Ovary (tissue), 9 donors: ENCODE results near the gene ETS1. TPM values are rescaled to one million over a fixed set of nuclear protein-coding genes. Genes with fewer than 3 reads are reported as not detected.

Experiments
- DNase-seq, 5 donors: peaks; one replicate each; pipeline ENCODE4 v3.0.0-alpha.2; 2019 to 2020
- H3K27ac ChIP-seq, 2 donors: fragments of 200-600 bp; one replicate each; pipeline versions ENCODE4 v1.5.1 to v1.8.0; 2019 to 2022
- H3K27me3 ChIP-seq: fragments of 200-600 bp; one replicate; pipeline ENCODE4 v1.8.0; 2022
- H3K36me3 ChIP-seq: fragments of 200-600 bp; sonication (generic); one replicate; pipeline ENCODE4 v1.5.1; 2019
- H3K4me1 ChIP-seq: one replicate; pipeline ENCODE4 v1.8.1; 2013; ENCODE audit warnings: mild to moderate bottlenecking, moderate library complexity; ENCODE audit not compliant: insufficient read depth
- H3K4me3 ChIP-seq: fragments of 200-600 bp; sonication (generic); one replicate; pipeline ENCODE4 v1.5.1; 2017
- H3K9me3 ChIP-seq, 2 donors: fragments of 200-600 bp in 1 of 2; sonication (generic) in 1 of 2; one replicate each; pipeline versions ENCODE4 v1.5.1 to v1.8.1; 2013 to 2019; ENCODE audit warnings: mild to moderate bottlenecking in 1 of 2, moderate library complexity in 1 of 2
- EP300 ChIP-seq: sonication (generic); formaldehyde crosslinking; IDR thresholded peaks from one replicate; pipeline ENCODE4 v1.6.1; 2017; ENCODE audit warnings: antibody characterized with exemption
- POLR2A ChIP-seq: fragments of 450-650 bp; IDR thresholded peaks from one replicate; pipeline ENCODE4 v1.6.1; 2017; ENCODE audit warnings: antibody characterized with exemption, mild to moderate bottlenecking, moderate library complexity
- WGBS, 3 donors: extraction: QIAGEN DNeasy Blood & Tissue Kit in 1 of 3; methylation state at CpG; one replicate each; pipeline versions ENCODE4 v1.1.5 to v1.1.7; 2013 to 2017; 5-methylcytosine and 5-hydroxymethylcytosine counted together
- intact Hi-C, 4 donors: fragments of 100-400 bp; cut with DNase I; formaldehyde crosslinking; loops; one replicate each; pipeline versions ENCODE4 v1.11.0 to v1.15.1; 2022 to 2023
- polyA plus RNA-seq, 2 donors: library from polyadenylated mRNA; stranded (reverse); fragments of 200-250 nt in 1 of 2; fragments of 350-450 nt in 1 of 2; fragmentation: Illumina TruSeq in 1 of 2; extraction: RNeasy Lipid Tissue Mini Kit (QIAGEN cat#74804) in 1 of 2; gene quantifications; one replicate each; pipeline ENCODE4 v1.2.3, GENCODE V29; 2013 to 2014
- total RNA-seq, 7 donors: library from RNA; depleted of rRNA in 2 of 7; stranded (reverse); fragments of >200 nt in 2 of 7; fragmentation: NEBNext Ultra II Directional in 3 of 7; extraction: Animal tissue kit (Norgen Biotek cat#: 25700) in 3 of 7; gene quantifications; one replicate each; pipeline versions ENCODE4 v1.1.0 to v1.2.4, GENCODE V29; 2016 to 2023
- TF ChIP-seq, protein P1 (sequence below), 3 donors: fragments of 450-650 bp in 2 of 3; fragments of 200-600 bp in 1 of 3; IDR thresholded peaks; one replicate each; pipeline versions ENCODE4 v1.5.1 to v1.8.0; 2016 to 2022; ENCODE audit warnings: antibody characterized with exemption in 3 of 3, mild to moderate bottlenecking in 1 of 3
- donor health status: DM: no; HTN: no; CAD: no; lungs with moderate emphysema.
- donor health status: DM: no; HTN: no; CAD: no.
- donor health status: Bipolar disorder and iron deficiency.
- donor health status: DM: yes; HTN: yes; CAD: no.
- donor health status: DM: no; HTN: no; CAD: no.
- donor health status: DM: yes; HTN: yes; CAD: no.

ETS1 gene
- total and polyA plus RNA-seq, 9 donors = 24.4 to 68.0 (median 40.4) TPM

DNA sequence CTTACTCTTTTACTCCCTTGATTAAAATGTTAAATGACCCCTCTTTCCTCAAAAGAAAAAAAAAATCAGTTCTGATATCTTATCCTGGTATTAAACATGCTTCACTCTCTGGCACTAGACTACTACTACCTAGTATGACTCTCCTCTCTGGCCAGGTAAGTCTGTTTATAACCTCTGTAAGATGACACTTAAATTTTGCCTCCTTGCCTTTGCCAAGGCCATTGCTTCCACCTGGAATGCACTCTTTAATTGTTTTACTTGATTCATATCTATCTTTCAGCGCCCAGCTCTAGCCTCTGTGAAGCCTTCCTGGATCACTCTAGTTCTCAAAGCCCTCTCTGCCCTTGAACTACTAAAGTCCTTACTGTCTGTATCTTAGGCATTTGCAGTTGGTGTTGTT, 170.4 kb downstream of the ETS1 start:
- H3K36me3 ChIP-seq = no peaks in the 10 kb centered on the region
- WGBS, 3 donors = 40 to 74% (median 47%) methylated on average over 1 of the region's 1 CpG
- H3K4me1 ChIP-seq = peaks cover 2% of the 10 kb centered on the region
- intact Hi-C loops = no loop called here
- TF ChIP-seq EP300 (no peak), POLR2A (no peak)
- TF ChIP-seq, protein P1, sequence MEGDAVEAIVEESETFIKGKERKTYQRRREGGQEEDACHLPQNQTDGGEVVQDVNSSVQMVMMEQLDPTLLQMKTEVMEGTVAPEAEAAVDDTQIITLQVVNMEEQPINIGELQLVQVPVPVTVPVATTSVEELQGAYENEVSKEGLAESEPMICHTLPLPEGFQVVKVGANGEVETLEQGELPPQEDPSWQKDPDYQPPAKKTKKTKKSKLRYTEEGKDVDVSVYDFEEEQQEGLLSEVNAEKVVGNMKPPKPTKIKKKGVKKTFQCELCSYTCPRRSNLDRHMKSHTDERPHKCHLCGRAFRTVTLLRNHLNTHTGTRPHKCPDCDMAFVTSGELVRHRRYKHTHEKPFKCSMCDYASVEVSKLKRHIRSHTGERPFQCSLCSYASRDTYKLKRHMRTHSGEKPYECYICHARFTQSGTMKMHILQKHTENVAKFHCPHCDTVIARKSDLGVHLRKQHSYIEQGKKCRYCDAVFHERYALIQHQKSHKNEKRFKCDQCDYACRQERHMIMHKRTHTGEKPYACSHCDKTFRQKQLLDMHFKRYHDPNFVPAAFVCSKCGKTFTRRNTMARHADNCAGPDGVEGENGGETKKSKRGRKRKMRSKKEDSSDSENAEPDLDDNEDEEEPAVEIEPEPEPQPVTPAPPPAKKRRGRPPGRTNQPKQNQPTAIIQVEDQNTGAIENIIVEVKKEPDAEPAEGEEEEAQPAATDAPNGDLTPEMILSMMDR (IDR thresholded peaks at IDR 0.05) = no peak
- DNase-seq = no peak
- H3K27me3 ChIP-seq = no peaks in the 10 kb centered on the region
- no peak overlapping the region for H3K4me3 ChIP-seq
- no peaks in the 10 kb centered on the region for H3K9me3 ChIP-seq
- H3K27ac ChIP-seq = peak overlapping the region in 1 of 2 donors; percentile 27

DNA sequence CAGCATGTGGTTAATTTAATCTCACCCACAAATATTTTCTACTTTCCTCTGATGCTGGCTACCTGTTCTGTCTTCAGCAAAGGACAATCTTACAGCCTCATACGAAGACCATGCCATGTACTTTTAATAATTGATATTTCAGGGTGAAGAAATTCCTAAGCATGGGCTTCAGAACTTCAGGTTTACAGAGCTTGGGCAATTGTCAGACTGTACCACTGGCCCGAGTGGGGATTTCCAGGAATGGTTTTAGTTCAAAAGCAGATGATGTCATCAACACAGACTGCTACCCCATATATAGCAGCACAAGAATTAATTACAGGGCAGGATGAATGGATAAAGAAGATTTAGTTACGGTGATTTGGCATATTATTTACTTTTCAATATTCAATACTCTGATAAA, 171.8 kb downstream of the ETS1 start:
- intact Hi-C loops = no loop called here
- 86 to 90% (median 86%) methylated on average over 3 of the region's 3 CpGs for WGBS, 3 donors
- Histone ChIP-seq H3K4me1 (peaks cover 2% of the 10 kb centered on the region), H3K36me3 (no peaks in the 10 kb centered on the region), H3K27ac (no peak overlapping the region), H3K4me3 (no peak overlapping the region), H3K9me3 (no peaks in the 10 kb centered on the region), H3K27me3 (no peaks in the 10 kb centered on the region)
- TF ChIP-seq POLR2A = no peak
- TF ChIP-seq EP300 = no peak
- TF ChIP-seq, protein P1 (IDR thresholded peaks at IDR 0.05) = no peak
- DNase-seq = no peak

DNA sequence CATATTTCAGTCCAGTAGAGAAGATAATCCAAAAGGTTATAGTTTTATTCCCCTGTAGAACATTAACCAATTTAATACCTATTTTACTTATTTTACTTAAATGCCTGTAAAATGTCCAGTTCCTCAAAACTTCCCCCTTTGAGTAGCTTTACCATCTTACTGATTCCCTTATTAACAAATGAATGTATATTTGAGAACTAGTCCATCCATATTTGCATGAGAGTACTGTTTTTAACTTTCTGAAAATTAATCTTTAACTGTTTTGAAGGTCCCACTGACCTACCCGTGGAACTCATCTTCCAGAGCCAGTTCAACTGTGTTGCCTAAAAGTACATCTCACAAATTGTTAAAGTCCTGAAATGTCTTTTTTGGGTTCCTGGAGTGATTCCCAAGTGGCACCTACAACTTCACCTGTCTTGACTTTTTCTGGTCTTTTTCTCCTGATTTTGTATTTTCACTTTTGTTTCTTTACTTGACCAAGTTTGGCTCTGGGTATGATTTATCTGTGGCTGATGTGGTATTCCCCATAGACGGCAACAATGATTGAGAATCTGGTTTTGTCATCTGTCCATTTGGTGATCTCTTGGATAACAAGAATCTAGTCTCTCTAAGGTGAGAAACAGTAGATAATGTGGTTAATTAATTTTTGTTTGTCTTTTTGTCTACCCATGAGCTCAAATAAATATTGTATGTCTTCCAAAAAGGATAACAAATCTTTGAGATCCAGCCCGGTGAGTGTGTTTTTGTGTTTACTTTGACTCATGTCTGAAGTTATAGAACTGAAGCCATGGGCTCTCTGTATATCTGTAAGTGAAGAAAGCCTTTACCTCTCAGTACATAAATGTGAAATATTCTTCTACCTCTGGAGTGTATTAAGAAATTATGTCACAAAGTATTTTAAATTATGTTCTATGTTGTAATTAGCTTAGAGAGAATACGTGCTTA, 174.2 kb downstream of the ETS1 start:
- 78 to 81% (median 80%) methylated on average over 4 of the region's 4 CpGs for WGBS, 3 donors
- TF ChIP-seq, protein P1 (IDR thresholded peaks at IDR 0.05) = no peak
- TF ChIP-seq POLR2A = no peak
- no peak for TF ChIP-seq EP300
- Histone ChIP-seq H3K4me3 (no peak overlapping the region), H3K36me3 (no peaks in the 10 kb centered on the region), H3K4me1 (peaks cover 2% of the 10 kb centered on the region), H3K27ac (no peak overlapping the region), H3K27me3 (no peaks in the 10 kb centered on the region), H3K9me3 (no peaks in the 10 kb centered on the region)
- DNase-seq = no peak
- intact Hi-C loops = no loop called here

DNA sequence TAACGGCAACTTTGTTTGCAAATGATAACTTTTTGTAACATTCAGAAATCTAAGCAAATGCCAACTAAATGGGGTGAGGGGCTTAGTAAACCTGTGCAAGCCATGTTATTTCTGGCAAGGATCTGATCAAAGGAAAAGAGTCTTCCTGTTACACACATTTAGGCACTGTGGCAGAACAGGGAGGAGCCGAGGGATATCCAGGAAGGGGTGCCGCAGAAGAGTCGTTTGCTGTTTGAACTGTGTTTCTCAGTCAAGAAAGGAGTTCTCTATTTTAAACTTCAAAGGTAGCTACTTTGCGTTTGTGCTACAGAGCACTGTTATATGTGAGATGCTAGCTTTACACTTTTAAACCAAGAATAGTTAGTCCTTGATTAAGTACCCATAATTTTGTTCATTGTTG, 175.5 kb downstream of the ETS1 start:
- no peak for DNase-seq
- Histone ChIP-seq H3K27ac (no peak overlapping the region), H3K36me3 (no peaks in the 10 kb centered on the region), H3K4me3 (no peak overlapping the region), H3K27me3 (no peaks in the 10 kb centered on the region), H3K4me1 (no peaks in the 10 kb centered on the region), H3K9me3 (no peaks in the 10 kb centered on the region)
- TF ChIP-seq POLR2A (no peak), EP300 (no peak)
- TF ChIP-seq, protein P1 (IDR thresholded peaks at IDR 0.05) = no peak
- intact Hi-C loops = no loop called here
- 81 to 89% (median 88%) methylated on average over 5 of the region's 5 CpGs for whole genome bisulfite sequencing, 3 donors
